Putamen (tissue), 1 donor: ENCODE results near the gene FOXB1.

Experiments
- DNase-seq: peaks from one replicate; pipeline ENCODE4 v3.0.0-alpha.2; 2016; ENCODE audit warnings: low spot score

Gene FOXB1

GRCh38 chr15:59998950-59999611 lies 5.0 kb upstream of the FOXB1 start:
- DNase-seq = no peak

- no peak for DNase-seq
Measured at GRCh38 chr15:59999612-60000112, 4.4 kb upstream of the FOXB1 start.

DNA sequence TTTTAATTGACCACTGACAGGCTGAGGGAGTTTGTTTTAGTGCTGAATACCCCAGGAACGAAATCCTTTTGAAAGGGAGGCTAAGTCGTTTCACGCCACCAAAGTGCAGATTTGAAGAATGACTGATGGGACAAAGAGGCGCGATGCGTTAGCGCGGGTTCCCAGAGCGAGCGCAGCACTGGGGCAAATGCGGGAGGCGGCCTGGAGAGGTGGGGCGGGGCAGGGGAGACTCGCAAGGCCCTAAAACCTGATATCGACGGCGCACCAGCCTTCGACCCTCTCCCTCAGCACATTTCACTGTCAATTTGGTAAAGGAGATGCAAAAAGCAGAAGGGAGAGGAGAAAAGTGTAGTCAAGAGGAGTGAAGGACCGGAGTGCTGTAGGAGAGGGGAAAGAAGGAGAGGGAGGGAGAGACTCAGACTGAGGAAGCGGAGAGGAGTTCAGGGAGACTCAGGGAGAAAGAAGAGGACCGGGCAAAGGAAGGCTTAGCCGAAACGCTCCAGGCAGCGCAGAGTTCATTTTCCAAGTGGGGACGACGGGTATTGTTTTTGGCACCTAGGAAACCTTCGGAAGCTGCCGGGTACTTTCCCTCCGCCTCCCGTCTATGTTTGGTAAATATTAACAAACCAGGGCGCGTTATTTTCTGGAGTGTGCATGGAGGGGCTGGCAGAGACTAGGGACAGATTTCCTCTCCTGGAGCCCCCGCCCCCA lies 3.8 kb upstream of the FOXB1 start:
- DNase-seq = no peak

- no peak for DNase-seq
Measured at GRCh38 chr15:60000824-60001609, 3.1 kb upstream of the FOXB1 start.

GRCh38 chr15:60001610-60002527 lies 2.2 kb upstream of the FOXB1 start:
- DNase-seq = no peak

GRCh38 chr15:60002528-60003218 lies 1.4 kb upstream of the FOXB1 start:
- no peak for DNase-seq

DNA sequence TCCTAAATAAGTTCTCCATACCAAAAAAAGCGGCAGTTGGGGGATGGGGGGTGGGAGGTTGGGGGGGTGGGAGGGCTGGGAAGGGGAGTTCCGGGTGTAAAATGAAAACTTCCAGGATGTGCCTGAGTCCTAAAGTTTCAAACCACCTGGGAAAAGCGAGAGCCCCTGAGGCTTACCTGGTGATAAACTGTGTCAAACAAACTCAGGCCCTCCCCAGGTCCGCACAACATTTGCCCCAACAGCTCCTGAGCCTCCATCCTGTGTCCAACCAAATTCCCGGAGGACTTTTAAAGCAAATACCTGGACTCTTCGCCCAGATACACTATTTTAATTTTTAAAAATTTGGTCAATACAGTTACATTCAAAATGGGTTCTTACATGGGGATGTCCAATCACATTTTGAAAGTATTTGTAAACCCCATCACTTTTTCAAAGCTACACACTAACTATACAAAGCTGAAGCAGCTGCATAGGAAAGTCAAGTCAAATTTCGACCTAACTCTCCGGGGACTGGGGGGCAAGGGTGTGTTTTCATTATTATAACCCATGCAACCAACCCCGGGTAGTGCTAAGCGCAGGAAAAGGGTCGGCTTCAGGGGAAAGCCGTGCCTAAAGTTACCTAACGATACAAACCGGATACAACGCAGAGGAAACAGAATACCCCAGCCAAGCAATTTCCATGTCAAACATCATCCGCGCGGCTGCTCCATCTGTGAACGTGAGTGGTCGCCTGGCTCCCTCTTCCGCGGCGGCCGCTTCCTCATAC lies 685 bp upstream of the FOXB1 start:
- DNase-seq = no peak

DNA sequence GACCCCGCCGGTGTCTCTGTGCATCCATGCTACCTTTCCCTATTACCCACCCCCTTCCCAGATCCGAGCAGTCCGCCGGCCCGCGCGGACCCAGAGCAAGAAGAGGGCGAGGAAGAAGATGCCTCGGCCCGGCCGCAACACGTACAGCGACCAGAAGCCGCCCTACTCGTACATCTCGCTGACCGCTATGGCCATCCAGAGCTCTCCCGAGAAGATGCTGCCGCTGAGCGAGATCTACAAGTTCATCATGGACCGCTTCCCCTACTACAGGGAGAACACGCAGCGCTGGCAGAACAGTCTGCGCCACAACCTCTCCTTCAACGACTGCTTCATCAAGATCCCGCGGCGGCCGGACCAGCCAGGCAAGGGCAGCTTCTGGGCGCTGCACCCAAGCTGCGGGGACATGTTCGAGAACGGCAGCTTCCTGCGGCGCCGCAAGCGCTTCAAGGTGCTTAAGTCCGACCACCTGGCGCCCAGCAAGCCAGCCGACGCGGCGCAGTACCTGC lies 788 bp downstream of the FOXB1 start:
- DNase-seq = no peak

- DNase-seq = no peak
Measured at GRCh38 chr15:60005352-60006202, 1.5 kb downstream of the FOXB1 start.

DNA sequence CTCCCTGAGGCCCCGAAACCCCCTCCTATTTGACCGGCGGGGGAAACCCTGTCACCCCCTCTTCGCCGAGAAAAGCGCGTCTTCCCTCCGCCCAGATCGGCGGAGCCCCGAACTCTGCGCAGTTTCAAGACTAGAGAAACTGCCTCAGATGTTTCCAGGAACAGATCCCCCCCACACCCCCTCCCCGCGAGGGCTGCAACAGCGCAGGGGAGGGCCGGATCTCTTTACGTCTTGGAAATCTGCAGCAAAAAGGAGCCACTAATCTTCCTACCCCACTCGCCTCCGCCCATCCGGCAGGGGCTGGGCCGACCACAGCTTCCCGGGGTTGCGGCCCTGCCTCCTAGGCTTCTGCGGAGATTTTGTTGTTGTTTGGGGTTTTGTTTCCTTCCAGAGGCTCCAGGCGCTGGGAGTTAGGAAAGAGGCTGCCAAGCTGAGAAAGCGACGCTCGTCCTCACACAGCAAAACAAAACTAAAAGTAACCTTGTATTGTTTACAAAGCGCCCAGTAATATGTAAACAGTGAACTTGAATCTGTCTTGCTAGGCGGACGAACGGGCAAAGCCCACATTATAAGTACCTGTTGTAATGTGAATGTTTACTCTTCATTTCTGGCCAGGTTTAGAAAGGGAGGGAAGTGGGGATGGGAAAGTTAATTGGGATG lies 2.2 kb downstream of the FOXB1 start:
- no peak for DNase-seq

- DNase-seq = no peak
Measured at GRCh38 chr15:60006873-60007272, 2.8 kb downstream of the FOXB1 start.

DNA sequence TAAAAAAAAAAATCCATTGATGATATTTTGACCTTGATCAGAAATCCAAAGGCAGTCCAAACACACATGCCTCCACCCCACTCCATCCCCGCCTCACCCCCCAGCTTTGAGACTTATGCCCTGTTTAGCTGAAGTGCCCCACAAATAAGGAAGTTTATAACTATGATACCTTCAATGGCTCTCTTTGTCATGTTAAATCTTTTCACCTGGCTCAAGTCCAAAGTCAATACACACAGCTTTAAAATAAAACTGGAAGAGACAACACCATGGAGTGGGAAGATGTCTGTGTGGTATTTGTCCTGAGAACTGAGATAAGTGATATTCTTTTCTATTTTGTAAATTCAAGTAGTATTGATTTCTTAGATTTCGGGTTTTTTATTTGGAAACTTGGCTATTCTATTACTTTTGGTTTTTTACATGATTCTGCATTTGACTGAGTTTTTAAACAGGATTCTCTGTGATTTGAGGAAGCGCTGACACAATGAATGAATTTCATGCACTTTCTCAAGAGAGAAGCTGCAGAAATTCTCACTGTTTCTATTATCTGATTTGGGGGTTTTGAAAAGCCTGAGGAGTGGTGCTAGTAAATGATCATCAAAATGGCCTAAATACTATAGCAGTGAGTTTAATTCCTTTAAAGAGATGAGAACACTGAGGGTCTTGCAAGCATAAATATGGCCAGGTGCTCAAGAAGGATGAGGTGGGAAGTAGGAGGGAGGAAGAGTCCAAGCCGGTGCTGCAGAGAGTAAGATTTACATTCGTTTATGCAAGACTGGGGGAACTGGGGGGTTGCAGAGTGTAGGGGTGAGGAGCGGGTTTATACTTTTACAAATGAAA lies 5.2 kb downstream of the FOXB1 start:
- no peak for DNase-seq

DNA sequence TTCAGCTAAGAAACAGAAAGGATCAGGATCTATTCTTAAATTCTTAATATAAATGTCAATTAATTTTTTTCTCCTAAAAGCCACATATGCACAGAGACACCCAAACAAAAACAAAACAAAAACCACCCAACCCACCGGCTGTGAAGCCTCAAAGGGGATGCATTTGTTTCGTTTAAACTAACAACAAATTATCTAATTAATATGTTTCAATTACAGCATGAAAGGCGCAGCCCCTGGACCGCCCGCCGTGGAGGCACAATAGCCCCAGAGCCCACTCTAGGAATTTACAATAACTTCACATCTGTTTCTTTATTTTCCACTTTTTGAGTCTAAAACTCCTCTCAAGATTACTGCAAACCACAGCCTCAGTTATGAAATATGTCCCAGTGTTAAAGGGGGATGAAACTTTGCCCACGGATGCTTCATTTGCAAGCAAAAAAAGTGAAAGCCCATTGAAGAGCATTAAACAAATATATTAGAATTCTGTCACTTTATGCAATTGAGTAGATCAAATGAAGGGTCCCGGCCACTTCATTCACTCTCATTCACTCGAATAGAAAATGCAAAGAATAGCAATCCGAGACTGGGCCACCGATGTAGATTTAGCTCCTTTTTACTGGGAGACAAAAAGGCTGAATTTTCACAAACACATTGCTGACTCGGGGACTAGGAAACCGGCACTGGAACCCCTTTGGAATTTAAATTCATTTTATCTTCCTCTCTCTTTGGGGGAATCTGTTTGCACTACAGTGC lies 6.0 kb downstream of the FOXB1 start:
- DNase-seq = no peak

DNA sequence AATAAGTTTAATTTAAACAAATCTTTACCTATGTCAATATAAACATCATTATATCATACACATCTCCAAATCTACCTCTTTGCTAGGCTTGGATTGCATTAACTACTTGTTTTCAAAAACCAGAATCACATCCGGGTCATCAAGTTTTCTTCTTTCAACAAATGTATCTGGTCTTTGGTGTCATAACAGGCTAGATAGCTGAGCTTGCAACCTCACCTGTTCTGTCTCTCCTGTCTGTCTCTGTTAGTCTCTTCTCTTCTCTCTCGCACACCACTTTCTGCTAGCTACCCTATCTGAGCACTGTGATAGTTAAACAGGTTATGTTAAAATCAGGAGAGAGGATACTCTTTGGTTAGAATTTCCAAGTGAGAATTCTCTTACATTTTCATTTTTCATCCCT lies 6.7 kb downstream of the FOXB1 start:
- no peak for DNase-seq

GRCh38 chr15:60012695-60013094 lies 8.6 kb downstream of the FOXB1 start:
- no peak for DNase-seq

DNA sequence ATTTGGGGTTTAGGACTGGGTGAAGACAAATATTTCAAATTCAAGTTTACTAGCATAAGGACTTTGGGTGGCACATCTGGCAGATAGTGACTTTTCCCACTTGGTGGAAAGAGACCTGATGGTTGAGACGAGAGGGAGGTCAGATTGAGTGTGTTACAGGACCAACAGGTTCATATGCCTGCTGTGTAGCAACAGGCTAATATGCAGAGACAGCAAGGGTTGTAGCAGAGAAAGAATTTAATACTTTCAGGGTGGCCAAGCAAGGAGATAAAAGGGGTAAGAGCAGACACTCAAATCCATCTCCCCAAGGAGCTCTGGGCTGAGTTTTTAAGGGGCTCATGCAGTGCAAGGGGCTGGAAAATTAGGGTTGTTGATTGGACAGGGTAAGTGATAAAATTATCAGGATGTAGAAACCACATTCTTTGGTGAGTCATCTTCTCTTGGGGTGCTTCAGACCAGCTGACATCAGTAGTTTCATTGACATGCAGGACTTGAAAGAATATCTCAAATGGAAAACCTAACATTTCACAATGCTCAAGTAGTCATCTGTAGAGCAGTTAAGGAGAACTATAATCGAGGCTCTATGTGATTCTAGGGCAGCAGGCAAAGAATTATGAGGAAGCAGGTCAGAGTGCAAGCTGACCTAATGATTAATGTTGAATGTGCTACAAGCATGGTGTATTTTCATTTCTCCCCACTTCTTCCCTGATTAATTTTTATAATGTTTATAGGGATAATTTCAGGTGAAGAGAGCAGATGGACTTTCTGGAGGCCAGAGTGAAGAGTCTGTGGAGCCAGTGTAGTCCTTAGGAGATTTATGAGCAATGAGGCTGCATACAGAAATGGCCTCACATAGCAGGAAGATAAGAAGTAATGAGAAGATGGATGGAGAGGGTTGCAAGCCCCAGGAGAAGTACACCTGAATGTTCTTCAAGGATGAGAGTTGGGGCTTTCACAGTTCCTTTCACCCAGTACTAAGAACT lies 13.7 kb downstream of the FOXB1 start:
- DNase-seq = no peak
